ENCODE measurements around the gene ZNF654. TPM values are rescaled to one million over a fixed set of nuclear protein-coding genes. Genes with fewer than 3 reads are reported as not detected.
"Not testable (repeated sequence)": the region's sequence is repeated elsewhere in the genome, so short reads cannot be mapped to it uniquely, and the experiment has no call there.

Gene ZNF654
- polyA plus RNA-seq, 12 donors, result 9.9 to 15.3 (median 12.7) TPM; not detected in 1

DNA sequence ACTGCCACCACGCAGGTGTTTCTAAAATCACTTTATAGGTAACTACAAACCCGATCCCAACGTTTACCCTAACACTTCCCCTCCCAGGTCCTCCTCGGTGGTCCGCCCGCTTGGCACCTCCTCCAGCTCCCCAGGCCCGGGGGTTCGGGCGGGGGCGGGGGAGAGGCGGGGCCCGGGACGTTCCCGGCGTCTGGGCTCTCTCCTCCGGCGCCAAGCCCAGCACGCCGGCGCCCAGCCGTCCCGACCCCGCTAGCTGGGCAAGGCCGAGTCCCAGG, 812 bp upstream of the ZNF654 start:
- DNase-seq, result no peak

DNA sequence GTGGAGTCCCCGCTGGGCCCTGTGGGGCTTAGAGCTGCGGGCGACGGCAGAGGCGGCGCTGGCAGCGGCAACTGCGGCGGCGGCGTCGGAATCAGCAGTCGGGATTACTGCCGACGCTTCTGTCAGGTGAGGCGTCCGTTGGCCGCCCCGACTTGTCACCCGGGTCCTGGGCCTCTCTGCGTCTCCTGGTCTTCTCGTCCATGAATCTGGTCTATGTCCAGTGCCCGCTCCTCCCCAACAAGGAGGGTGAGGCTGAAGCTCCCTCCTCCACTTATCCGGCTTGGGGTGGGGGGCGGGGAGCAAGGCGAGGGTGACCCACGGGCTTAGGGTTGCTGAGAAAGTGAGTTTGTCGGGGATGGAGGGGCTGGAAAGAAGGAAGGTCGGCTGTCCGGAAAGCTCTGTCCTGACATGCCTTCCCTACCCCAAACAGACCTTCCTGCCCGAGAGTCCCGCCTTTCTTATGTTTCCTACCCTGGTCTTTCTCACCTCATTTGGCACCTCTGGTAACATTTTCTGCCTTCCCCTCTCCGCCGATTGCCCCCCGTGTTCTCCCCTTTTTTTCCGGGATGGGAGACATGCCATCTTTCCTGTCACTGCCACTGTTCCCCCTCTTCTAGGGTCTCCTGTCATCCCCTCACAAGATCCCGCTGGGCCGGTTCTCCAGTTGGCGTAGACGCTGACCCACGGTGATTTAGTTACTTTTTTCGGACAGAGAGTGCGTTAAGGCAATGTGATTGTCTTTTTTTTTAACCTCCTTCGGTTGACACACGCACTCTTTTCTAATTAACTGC, 520 bp downstream of the ZNF654 start:
- no peak for DNase-seq

DNA sequence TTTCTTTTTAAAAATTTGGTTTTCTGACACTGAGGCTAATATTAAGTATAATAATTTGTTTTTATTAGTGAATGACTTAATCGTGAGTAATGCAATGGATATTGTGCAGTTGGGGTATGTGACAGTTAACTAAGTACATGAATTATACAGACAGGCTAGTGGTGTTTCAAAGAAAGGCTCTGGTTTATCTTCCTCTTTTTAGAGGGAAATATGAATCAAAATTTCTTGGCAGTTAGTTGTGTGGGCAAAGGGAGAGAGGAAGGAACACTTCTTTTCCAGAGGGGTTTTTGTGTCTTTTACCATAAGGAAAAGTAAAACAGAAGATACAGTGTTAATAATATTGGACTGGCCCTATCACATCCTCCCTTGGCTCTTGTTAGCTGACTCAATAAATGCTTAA, 2.7 kb downstream of the ZNF654 start:
- no peak for DNase-seq

DNA sequence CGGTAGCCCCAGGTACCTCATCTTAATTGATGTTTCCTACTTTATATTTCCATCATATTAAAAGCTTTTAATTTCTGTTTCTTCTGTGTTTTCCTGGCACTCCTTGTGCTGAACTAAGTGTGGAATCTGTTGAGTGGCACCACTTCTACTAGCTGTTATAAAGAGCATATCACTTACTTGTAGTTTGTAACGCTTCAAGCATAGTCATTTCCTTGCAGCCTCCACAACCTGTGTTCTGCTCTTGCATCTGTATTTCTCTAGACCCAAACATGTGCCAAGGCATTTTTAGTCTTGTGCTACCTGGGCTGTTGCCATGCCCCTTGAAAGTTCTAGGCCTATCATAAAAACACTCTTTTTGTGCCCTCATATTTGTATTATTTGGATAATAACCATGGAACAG, 16.0 kb downstream of the ZNF654 start:
- no peak for DNase-seq

DNA sequence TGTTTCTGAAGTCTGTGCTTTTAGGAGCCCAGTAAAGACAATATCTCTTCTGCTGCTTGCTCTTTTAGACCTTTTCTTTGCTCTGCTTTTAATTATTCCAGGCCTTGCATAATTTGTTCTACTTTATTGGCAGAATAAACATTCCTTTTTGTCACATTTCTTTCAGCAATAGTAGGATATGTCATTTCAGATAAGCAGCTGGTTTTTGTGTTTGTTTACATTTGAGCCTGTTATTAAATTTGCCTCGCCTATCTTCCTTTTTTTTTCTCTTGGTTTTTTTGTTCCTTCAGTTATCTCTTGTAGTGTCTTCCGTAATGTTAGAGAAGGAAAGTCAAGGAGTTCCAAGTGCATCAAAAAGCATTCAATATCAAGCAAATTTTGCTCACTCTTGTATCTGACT, 16.4 kb downstream of the ZNF654 start:
- DNase-seq, result no peak

DNA sequence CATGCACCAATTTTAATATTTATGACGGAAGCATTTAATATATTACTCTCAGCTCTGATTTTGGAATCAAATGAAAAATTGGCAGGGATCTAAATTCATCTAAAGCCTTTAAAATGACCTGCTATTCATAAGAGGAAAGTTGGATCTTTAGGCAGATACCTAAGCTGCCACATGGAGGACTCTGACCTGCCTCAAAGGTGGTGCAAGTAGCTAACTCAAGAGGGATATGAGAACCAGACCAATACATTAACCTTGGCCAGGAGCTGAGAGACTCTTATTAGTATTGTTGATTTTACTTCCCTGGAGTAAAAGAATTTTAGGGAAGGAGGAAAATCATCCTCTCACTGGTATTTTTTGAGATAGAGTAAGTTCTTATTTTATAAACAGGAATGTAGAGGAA, 17.7 kb downstream of the ZNF654 start:
- DNase-seq, result no peak

DNA sequence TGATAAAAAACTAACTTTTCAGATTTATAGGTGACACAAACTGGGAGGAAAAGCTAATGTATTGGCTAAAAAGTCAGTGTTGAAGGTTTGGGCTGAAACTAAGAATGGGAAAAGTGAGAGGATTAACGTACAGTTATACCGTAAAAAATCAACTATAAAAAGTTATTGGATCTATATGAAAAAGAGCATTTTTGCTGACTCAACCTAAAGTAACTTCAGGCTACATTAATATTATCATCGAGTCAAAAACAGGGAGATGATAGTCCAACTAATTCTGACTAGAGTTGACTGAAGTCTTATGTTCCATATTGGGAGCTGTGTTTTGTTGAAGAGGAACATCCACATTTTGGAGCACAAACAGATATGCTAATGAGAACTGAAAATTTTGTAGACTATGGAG, 19.9 kb downstream of the ZNF654 start:
- DNase-seq, result no peak

DNA sequence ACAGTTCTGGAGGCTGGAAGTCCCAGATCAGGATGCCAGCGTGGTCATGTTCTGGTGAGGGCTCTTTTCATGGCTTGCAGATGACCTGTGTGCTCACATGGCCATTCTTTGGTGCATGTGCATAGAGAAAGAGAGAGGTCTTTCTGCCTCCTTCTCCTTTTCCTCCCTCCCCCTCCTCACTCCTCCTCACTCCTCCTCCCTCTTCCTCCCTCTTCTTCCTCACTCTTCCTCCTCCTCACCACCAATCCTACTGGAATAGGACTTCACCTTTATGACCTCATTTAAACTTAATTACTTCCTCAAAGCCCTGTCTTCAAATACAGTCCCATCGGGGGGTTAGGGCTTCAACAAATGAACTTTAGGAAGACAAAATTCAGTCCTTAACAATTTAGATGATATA, 23.8 kb downstream of the ZNF654 start:
- no peak for DNase-seq

DNA sequence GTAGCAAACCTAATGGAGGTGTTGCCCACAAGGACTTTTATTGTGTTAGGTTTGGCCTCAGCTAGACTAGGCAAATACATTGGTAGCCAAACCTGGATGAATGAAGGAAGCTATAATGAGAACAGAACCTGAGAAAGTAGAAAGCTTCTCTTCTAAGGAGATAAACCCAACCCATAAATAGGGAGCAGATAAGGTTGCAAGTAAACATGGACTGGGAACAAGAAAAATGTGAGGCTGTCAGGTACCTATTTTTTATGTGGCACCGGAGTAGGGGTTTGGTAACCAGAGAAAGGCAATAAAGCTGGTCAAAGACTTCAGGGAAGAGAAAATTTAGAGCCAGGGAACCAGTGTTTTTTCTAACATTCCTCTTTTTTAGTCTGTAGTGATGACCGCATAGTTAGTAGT, 25.0 kb downstream of the ZNF654 start:
- no peak for DNase-seq

DNA sequence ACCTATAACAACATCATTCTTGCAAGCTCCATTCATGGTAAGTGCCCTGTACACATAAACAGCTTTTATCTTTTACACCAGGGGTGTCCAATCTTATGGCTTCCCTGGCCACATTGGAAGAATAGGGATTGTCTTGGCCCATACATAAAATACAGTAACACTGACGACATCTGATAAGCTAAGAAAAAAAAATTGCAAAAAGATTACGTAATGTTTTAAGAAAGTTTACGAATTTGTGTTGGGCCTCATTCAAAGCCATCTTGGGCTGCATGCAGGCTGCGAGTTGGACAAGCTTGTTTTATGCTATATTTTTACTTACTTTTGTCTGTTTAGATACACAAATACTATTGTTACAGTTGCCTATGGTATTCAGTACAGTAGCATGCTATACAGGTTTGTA, 31.6 kb downstream of the ZNF654 start:
- DNase-seq, result no peak

DNA sequence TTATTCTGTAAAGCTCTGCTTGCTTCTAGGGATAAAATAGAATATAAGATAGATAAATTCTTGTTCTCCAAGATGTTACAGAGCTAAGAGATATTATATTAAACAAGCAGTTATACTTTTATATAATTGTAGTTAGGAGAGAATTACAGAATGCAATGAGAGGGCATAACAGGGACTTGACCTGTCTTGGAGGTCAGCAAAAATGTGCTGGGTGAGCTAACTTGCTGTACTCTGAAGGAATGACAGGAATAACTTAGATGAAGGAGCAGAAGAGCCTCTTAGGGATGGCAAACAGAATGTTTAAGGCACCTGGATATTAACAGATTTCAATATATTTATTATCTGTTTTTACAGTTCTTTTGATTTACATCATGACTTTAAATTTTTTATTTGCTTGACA, 33.2 kb downstream of the ZNF654 start:
- DNase-seq, result no peak

DNA sequence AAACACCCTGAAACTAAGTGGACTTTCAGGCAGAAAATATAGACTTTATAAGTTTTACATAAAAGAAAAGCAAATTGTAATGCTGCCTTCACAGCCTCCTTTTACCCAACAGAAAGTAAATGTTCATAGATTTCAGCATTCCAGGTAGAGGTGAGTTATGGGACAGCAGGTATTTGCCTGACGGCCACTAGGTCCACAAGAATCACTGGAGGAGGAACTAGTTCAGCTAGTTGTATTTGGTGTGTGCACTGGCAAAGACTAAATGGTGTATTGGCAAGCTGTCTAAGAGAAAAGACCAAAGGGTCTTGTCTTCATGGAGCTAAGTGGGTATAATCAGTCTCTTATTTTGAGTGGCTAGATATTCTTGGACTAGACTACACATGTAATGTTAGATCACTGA, 34.2 kb downstream of the ZNF654 start:
- DNase-seq, result no peak

DNA sequence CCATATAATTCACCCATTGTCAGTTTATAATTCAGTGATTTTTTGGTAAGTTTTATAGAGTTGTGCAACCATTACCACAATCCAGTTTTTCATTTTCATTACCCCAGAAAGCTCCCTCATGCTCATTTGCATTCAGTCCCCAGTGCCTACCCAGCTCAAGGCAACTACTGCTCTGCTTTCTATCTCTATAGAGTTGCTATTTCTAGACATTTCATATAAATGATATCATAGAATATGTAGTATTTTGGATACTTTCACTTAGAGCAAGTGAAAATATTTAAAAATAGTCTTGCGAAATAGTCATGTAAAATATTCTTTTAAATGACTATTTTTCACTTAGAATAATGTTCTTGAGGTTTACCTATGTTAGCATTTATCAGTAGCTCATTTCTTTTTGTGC, 42.1 kb downstream of the ZNF654 start:
- DNase-seq, result no peak

DNA sequence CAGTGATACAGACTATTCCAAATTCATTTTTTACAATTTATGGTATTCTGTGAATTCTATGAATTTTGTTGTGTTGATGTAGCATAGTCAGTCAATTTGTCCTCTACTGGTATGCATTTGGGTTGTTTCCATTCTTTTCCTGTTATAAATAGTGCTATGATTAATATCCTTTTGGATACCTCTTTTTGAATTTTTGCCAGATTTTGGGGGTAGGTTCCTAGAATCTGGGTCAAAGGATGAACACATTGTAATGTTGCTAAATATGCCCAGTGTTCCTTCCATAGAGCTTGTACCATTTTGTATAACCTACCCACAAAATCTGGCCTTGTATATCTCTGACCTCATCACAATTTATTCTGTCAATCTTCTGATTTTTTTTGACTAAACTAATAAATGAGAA, 46.3 kb downstream of the ZNF654 start:
- DNase-seq, result no peak

DNA sequence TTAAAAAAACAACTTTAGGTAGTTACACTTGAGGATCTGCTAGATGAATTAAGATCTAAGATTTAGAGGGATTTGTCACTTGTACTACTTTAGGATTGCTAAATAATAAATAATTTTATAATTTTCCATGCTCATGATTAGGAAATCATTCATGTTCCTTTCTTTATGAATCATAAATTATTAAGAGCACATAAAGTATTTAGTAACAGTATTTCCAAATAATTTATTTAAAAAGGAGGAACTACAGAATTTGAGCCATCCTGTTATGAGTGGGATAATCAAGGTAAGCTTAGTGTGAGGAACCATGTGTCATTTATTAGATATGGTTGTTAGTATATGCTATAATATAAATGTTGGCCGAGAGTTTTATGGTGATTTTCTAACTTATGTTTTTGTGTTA, 53.2 kb downstream of the ZNF654 start:
- no peak for DNase-seq

DNA sequence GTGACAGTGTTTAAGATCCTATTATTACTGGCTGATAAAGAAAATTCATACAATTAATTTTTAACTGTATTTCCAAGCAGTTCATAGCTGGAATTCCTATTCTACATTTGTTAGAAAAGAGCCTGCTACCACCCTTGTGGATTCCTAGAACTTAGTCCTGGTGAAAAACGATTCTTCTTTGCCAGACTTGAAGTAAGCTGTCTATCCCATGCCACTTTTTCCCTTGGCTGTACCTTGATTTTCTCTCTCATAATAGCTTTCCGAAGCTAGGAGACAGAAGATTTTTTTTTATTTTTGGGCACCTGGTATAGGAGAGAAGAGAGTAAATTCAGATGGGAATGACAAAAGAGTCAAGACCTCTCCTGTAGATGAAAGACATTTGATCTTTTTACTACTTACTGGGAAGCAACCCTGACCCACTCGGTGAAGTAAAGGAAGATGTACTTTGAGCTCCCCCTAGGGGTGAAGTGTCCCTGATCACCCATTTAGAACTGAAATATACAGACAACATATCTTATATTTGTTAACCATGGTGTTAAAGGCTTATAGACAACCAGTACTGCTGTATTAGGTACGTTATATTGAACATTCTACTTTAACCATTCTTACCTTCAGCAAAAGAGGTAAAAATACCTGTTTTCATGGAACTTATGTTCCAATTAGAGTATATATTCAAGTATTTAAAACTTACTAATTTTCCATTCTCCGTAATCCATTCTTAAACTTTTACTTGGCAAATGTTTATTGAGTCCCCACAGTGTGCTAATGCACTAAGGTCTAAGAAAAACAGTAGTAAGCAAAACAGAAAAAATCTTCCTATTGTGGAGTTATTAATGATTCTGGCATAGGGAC, 54.5 kb downstream of the ZNF654 start:
- peak; percentile 55 for DNase-seq

DNA sequence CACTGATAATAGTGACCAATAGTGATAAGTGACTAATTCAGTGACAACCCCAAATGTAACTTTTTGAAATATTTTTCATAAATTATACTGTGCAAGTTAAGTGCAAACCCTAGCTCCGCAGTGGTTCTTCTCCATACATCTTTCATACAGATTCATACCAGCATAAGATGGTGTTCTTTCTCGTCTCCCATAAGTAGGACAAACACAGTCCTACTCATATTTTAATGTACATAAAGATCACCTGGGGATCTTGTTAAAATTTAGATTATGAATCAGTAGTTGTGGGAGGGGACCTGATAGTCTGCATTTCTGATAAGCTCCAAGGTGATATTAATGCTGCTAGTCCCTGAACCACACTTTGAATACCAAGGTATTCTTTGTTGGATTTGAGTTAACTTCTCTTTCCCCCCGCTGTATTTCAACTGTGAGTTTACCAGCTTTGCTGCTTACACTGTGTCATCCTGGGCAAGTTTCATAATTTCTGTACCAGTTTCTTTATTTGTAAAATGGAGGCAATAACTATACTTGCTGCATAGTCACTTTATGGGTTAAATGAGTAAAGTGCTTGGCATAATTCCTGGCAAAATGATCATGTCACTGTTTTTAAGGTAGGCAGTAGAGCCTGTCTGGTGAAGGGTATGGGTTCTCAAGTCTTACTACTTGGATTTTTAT, 56.0 kb downstream of the ZNF654 start:
- no peak for DNase-seq

DNA sequence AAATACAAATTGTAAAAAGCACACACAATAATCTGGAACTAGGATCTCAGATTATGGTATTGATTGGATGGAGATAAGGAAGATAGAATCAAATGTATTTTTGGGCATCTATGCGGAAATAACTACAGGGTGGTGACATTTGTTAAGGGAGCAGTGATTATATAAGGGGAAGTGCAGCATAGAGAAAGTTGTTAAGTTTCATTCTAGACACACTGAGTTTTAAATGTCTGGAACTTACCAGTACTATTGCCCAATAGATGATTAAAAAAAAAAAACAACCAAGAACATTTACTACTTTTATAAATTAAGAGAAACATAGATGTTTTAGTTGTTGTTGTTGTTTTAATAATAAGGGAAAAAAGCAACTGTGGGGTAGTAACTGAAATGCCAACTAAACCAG, 58.6 kb downstream of the ZNF654 start:
- no peak for DNase-seq

DNA sequence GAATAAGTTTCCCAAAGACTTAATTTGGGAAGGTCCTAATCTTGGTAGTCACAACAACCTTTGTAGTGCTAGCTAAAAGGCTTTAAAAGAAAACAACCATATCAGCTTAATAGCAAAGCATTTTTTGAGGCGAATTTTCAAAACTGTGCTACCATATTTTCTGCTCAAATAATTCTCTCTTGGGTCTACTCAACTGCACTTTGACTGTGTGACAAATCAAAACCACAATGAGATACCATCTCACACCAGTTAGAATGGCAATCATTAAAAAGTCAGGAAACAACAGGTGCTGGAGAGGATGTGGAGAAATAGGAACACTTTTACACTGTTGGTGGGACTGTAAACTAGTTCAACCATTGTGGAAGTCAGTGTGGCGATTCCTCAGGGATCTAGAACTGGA, 59.5 kb downstream of the ZNF654 start:
- DNase-seq, result not testable (repeated sequence)

DNA sequence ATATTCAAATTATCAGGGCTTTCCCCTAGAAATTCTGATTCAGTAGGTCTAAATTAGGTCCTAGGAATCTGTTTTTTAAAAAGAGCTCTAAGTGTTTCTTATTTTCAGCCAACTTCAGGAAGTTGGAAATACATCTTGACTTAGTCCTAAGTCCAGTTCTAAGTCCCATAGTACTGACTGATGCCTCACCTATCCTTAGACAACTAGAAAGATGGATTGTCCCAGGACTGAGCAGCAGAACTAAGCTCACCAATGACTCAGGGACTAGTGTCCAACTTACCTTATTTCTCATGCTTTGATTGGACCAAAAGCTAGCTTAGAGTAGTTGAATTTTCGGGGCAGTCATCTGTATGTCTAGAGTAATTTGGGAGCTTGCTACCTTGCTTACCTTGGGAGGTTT, 64.5 kb downstream of the ZNF654 start:
- DNase-seq, result no peak

DNA sequence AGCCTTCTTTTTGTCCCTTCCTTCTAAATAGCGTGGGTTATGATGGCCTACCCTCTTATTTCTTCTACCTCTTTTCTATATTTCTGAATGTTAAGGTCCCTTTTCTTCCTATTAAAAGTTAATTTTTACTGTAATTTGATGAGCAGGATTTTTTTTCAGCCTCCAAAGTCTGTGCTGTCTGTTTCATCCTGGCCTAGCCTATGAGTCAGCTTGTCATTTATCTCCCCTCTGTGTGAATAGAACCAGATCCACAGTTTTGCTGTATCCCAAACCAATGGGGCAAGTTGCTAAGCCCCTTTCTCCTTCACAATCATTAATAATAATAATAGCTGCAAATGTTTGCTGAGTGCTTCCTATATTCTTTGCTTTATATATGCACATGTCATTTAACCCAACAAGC, 72.6 kb downstream of the ZNF654 start:
- no peak for DNase-seq

DNA sequence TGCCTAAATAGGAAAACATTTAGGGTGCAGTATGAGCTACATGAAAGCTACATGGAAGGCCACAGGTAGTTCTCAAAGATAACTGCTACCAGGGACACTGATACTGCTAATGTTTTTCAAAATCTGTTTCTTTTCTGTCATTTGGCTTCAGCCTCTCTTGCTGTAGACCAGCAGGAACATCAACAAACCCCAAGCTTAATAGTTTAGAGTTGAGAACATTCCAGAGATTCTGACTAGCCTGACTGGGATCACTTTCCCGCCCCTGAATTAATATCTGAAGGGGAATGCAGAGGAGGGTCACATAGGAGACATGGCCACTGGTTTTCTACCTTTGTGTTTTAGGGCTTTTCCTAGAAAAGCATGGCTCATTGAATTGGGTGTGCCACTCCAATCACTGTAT, 73.8 kb downstream of the ZNF654 start:
- no peak for DNase-seq

DNA sequence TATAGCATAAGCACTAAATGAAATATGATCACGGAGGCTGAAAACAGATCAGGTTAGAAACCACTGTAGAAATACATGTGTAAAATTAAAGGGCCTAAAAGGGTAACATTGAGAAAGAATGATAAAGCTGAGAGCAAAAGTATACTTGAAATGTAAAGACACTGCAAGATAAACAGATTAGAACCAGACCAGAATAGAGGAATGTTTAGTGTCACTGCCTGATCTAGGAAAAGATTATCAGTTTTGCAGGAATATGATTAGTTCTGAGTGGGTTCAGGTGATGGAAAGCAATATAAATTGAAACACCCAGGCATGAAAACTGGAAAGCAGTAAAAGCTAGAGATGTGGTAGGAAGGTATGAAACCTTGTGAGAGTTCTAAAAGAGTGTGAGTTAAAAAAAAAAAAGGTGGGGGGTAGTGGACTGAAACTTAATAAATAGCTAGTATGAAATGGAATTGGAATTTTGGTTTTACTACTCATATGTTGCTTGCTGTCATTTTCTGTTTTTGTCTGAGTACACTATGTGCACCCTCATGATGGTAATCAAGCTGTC, 74.7 kb downstream of the ZNF654 start:
- DNase-seq, result no peak
